Muscle of arm (tissue), 12 donors: Measurements from ENCODE around the gene PPIL6. TPM values are rescaled to one million over a fixed set of nuclear protein-coding genes. Genes with fewer than 3 reads are reported as not detected.
"Not testable (repeated sequence)": the region's sequence is repeated elsewhere in the genome, so short reads cannot be mapped to it uniquely, and the experiment has no call there.

Source experiments
- DNase-seq: peaks from one replicate; pipeline ENCODE4 v3.0.0-alpha.2; 2013
- polyA plus RNA-seq, 12 donors: library from polyadenylated mRNA; unstranded; fragments of 120-200 nt; gene quantifications; one replicate each; pipeline ENCODE4 v1.2.1, GENCODE V29; 2013; ENCODE audit not compliant: insufficient read length in 12 of 12

PPIL6 gene
- polyA plus RNA-seq, 12 donors: 5.5 to 10.8 (median 6.4) TPM; not detected in 2

DNA sequence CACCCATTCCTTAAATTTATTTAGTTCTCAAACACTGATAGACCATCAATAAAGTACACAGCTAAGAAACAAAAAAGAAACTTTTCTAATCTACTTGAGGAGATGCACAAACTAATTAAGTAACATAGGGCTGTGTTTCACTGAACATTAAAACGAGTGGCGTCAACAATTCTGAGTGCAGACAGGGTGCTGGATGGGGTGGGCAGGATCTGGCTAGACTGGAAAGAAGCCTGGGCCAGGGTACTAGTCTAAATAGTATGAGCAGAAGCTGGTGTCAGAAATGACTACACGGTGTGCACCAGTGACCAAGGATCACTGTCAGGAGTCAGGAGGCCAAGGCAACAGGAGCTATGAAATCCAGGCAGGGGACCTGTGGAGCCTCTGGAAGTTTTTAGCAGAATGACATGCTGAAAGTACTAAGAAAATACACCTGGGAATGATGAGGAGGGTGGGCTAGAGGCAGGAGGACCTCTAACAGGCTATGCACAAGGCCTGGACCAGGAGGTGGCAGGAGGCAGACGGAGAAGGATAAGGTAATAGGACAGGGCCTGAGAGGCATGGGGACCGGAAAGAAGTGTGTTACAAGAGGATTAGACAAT, 29.3 kb upstream of the PPIL6 start:
- DNase-seq: no peak

DNA sequence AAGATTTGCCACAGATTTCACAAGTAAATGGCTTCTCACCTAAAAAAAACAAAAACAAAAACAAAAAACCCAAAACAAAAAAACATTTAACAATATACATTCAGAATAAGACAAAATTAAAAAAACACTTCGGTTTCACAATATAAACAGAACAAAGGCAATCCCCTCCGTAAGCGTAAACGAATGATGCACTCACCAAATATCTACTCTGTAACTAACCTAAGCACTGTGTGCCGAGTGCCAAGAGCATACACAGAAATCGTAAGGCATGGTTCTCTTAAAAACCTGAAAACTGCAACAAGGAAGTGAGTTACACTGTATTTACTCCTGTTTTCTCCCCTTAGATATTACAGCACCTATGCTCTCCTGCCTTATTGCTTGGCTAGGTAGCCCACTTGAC, 27.3 kb upstream of the PPIL6 start:
- no peak for DNase-seq

DNA sequence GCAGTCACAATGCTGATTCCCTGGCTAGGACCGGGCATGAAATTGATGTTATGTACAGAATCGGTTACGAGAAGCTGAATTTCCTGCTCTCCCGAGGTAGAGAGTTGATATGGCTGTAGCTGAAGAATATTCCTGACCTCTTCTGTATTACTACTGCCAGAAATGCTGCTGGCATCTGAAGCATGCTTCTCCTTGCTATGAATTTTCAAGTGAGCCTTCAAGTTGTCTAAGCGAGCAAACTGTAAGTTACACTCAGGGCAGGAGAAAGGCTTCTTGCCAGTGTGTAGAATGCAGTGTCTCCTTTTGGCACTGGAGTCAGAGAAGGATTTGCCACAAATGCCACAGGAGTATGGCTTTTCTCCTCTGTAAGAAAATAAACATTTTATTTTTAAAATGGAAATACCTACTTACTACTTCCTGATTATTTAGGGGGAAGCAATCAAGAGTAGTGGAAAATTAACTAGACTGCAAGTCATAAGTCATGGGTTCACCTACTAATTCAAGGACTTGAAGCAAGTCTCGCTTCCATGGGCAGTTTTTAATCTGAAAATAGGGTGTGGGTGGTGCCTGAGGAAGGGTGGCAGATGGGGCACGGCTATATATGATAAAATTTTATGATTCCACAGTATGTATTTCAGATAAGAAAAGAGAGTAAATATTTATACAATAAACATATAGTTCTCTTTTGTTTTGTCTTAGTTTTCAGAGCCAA, 25.9 kb upstream of the PPIL6 start:
- no peak for DNase-seq

DNA sequence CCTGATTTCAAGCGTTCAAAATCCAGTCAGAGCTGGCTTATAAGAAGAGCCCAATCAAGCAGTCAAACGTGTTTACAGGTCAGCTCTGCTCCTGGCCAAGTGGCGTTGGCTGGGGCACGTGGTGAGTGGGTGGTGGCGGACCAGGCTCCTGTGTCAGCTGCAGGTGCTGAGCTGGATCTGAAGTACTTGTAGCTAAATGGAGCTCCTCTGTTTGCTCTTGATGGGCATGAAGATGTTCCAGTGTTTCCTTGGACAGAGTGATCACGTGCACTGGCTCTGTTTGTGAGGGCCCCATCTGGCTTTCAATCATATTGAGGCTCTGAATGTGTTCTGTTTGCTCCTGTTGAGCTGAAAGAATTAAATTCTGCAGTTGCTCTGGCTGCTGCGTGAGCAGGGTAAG, 25.3 kb upstream of the PPIL6 start:
- no peak for DNase-seq

DNA sequence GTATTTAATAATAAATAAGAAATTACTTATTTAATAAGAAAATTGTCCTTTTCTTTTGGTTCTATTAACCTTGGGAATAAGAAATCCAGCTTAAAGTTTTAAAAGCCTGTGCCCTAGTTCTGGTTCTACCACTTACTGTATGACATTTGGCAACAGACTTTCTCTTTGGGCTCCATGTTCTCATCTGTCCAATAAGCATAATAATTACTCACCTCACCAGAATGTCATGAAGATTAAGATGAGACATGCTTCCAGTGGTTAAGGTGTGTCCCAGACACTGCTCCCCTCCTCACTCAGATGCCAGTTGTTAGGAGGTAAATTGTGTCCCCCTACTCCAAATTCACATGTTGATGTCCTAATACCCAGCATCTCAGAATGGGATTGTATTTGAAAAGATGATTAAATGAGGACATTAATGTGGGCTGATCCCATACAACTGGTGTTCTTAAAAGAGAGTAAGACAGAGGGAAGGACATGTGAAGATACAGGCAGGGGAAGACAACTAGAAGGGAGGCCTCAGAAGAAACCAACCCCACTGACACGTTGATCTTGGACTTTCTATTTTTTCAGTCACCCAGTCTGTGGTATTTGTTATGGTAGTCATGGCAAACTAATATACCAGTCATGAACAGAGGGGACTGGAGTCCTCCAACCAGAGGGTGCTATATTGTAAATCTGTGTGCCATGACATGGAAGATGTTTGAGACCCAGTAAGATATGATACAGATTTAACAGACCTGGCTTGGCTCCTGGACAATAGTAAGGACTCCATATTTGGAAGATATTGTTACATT, 21.5 kb upstream of the PPIL6 start:
- no peak for DNase-seq

DNA sequence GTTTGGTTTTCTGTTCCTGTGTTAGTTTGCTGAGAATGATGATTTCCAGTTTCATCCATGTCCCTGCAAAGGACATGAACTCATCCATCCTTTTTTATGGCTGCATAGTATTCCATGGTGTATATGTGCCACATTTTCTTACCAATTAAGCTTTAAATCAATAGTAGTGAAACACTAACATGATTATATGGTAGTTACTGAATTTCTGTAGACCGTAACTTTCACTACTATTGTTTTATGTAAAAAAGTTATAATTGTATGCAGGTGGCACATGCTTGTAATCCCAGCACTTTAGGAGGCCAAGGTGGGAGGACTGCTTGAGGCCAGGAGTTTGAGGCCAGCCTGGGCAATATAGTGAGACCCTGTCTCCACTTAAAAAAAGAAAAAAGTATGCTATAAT, 20.8 kb upstream of the PPIL6 start:
- DNase-seq: not testable (repeated sequence)

DNA sequence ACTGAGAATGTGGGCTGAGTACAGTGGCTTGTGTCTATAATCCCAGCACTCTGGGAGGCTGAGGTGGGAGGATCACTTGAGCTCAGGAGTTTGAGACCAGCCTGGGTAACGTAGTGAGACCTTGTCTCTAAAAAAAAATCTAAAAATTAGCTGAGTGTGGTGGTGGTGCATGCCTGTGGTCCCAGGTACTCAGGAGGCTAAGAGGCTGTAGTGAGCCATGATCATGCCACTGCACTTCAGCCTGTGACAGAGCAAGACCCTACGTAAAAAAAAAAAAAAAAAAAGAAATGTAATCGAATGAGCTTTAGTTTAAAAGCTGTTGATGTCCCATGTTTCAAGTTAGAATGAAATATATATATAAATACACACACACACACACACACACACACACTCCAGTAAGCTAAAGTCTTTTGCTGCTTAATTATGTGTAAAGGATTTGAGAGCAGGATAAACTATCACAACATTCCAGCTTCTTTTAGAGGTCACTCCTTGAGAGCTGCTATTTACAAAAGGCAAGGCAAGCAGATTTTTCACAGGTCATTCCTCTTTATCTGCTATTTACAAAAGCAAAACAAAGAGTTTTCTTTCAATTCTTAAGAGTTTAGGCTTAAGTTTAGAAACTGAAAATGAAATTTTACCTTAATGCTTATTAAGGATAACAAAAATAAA, 19.9 kb upstream of the PPIL6 start:
- DNase-seq: no peak

DNA sequence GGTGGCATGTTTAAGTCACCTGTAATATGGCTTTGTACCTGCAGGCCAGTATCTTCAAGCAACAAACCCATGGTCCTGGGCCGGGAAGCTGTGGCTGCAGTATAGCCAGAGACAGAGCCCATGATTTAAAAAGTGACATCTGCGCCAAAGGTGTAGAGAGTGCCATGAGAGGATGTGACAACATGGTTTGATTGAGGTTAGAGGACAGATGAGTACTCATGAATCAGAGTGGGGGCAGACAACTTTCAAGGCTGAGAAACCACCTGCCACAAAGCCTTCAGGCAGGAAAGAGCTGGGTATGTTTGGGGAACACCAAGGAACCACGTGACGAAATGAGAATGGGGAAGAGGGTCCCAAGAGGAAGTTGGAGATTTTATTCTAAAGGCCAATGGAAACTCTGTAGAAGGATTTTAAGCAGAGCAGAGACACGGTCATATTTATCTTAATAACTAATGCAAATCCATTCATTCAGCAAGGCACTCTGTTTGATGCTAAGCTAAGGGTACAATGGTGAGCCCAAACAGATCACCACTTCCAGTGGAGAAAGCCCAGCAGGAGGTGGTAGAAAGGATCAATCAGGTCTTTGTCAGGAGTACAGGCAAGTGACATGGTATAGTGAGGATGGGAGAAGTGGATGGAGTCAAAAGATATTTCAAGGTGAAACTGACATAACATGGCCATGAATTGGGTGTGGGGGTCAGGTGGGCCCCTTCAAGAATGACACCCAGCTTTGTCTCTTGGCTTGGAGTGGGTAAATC, 18.5 kb upstream of the PPIL6 start:
- no peak for DNase-seq

DNA sequence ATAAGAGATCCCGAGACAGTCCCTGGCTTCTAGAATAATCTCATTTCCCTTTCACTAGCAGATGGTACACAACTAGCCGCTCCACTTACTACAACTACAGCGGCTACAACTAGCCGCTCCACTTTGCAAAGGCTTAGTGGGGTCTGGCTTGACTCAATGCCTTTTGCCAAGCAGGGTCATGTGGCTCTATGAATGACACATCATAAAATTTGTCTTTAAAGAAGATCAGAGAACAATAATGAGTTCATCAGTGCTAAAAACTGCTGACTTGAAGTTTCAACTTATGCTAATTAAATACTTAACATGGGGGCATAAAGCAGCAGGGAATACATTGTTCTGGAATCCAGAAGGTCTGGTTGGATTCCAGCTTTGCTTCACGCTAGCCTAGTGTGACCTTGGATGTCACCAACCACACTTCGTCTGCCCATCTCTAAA, 17.2 kb upstream of the PPIL6 start:
- DNase-seq: no peak

DNA sequence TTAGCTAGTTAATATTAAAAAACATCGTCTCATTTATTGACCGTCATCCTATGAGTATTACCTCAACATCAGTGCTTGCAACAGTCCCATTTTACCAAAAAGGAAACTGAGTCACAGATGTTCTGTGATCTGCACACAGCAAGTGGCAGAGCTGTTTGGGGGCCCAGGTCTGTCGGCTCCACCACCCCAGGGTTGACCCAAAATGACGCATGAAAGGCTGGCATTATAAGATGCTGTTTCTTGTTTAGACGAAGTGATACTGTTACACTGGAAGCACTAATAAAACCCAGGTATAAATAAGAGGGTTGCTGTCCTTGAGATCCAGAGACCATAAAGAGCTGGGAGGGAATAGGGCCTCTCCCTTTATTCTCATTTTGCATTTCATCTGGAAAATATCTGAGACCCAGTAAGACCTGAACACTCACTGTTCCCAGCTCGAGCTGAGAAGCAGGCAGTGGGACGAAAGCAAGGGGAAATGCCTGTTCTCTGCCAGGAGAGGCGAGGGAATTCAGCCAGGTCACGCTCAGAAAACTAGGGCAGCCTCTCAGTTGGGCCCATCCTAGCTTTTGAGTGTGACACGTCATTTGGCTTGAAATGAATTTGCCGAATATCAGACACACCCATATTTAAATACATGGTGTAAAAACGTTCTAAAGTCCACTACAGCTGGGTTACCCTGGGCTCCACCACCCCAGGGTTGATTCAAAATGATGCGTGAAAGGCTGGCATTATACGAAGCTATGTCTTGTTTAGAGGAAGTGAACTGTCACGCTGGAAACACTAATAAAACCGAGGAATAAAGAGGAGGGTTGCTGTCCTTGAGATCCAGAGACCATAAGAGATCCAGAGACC, 16.5 kb upstream of the PPIL6 start:
- peak; percentile 57 for DNase-seq

DNA sequence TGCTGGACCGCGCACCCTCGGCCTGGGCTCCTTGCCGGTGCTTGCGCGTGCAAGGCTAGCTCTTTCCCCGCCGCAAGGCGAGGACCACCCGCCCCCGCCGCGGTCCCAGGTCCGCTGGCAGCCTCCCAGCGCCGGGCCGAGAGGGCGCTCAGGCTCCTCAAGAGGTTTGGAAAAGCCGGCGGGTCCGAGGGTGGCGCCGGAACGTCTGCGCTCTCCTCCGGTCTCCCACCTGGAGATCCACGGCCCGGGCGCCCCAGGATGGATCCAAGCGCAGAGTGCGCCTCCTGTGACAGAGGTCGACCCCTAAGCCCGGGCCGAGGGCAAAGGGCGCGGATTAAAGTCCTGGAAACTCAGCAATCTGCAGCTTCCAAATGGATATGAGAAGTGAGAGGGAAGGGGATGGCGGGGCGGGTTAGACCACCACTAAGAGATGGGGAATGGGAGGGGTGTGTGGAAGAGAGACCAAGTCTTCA, 15.7 kb upstream of the PPIL6 start:
- no peak for DNase-seq

DNA sequence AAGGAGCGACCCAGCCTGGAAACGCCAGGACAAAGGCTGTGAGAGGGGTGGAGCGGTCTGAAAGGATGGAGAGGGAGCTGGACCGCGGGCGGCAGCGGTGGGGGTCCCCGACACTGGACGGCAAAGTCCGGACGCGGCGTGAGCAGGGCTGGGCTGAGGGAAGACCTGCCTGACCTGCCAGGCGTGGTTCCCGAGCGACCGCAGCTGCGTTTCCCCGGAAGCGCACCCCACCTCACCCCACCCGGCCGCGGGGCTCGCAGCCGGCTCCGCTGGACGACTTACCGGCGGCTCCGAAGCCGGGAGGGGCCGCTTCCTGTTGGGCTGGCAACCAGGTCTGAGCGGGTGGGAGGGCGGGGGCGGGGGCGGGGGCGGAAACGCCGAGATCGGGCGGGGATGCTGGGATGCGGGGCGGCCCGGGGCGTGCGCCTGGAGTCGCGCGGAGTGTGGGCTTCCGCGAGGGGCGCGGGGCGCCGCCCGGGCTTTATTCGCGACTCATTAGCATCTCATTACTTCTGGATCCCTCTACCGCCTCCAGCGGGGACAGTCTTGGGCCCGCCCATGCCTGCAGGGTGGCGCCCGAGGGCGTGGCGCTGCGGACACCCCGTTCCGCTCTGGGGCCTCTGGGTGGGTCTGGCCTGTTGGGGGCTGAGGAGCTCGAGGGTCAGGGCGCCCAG, 15.1 kb upstream of the PPIL6 start, which contains the start of gene MICAL1:
TSS of gene MICAL1 (minus strand) at position 336 of the 674 bp plus-strand sequence. CDS start 1,576 bp downstream, outside the sequence.
- DNase-seq: peak; percentile 58

DNA sequence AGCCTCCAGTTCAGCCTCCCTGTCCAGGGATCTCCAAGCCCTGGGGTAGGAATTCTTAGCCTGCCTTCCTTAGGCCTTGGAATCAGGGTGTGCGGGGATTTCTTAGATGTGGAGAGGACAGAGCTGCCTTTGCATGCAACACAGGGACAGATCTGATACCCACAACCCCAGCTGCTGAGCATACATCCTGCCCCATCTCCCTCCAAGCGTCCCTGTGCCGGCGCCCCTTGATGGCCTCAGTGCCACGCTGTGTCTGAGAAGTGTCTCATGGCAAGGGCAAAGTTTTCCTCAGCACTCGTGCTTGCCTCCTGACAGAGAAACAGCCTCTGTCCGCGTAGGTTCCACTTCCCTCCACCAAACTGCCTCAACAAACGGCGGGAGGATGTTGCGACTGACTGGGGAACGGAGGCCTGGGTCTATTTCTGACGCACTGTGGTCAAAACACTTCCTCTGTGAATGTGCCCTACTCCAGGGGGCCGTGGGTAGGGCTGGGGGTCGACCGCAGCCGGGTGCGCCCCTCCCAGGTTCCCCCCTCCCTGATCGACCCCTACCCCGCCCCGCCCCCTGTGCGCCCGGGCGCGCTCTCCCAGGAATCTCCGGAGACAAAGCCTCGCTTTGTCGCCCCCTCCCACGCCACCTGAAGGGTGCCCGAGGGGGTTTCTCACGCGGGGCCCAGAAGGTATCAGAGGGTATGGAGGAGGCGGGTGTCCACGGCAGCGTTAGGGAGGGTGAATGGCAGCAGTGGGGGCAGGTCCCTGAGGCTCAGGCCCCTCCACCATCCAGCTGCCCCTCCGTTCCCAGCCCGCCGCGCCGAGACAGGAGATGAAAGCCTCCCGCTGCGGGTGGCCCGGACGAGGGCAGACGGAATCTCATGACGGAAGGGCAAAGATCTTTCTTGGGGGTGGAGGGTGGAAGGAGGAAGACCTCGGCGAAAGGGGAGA, 14.3 kb upstream of the PPIL6 start:
- DNase-seq: peak; percentile 43

DNA sequence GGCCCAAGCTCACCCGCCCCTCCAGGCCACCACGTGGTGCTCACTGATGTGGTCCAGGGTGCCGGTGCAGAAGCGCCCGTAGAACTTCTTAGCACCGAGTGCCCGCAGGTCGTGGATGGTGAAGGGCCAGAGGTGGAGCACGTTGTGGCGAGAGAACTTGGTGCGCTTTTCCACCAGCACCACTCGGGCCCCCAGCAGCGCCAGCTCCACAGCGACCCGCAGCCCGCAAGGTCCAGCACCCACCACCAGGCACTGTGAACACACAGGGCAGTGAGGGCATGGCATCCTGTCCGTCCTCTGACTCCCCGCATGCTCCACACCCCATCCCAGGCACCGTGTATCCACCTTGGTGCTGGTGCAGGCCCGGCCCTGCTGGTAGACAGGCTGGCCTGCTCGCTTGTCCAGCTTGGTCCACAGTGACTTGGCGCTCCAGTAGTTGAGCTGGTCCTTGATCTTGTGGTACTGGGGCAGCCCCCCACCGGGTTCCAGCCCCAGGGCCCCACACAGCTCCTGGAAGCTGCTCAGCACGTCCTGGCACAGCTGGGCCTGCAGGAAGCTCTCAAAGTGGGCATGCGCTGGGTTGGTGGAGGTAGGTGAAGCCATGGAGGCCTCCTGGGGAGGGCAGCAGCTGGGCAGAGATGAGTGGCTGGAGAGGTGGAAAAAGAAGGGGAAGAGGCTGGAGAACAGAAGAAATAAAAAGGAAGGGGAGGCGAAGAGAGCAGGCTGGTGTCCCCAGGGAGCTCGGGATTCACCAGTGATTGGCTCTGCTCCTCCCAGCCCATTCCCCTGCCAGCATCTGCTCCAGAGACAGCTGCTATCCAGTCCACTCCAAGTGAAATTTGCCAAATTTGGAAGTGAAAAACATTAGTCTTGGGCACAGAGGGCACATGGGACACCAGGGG, 13.4 kb upstream of the PPIL6 start:
- DNase-seq: peak; percentile 48

DNA sequence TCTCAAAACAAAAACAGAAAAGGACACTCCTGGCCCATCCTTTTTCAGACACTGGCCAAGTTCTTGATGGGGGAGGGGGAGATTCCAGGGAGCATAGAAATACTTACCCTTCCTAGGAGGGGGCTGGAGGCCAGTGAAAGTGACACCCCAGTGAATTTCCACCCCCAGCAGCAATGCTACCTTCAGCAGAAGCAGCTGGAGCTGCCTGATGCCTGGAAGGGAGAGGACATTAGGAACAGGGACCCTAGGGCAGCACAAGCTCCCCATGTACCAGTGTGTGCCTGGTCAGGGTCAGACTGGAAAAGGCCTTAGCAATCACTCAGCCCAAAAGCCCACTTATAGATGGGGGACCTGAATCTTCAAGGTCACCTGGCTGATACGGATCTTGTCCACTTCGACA, 12.7 kb upstream of the PPIL6 start:
- DNase-seq: no peak

DNA sequence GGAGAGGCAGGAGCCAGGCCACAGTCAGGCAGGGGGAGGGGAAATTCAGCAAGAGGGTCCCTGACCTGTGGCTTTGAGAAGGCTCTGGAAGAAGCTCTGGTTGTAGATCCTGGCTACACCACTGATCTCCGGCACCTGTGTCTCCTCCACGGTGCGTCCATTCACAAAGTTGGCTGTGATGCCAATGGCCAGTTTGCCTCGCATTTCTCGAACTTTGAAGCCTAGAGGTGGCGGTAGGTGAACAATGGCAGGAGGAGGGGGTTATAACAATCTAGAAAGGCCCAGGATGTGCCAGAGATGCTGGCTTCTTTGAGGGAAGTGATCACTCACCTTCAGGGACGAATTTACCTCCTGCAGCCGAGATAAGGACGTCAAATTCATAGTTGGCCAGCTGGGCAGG, 11.8 kb upstream of the PPIL6 start:
- DNase-seq: no peak

DNA sequence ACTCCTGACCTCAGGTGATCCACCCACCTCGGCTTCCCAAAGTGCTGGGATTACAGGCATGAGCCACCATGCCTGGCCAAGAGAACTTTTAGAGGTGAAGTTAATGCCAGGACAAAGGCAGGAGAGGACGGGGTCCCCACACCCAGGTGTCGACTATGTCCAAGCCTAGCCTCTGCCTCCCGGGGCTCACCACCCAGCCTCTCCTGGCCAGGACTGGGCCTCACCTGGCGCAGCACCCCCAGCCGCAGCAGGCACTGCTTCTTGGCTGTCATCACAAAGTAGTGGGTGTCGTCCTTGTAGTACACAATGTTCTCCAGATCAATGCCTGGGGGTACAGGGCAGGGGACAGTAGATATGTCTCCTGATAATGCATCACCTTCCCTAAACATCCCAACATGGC, 10.9 kb upstream of the PPIL6 start:
- DNase-seq: no peak
